Subcutaneous adipose tissue (tissue), 4 donors: ENCODE measurements around the gene HYAL1. TPM values are rescaled to one million over a fixed set of nuclear protein-coding genes. Genes with fewer than 3 reads are reported as not detected.

Source experiments
- total RNA-seq, 4 donors: library from RNA; depleted of rRNA; stranded (reverse); fragments of >200 nt; gene quantifications; one replicate each; pipeline ENCODE4 v1.1.0, GENCODE V29; 2016
- TF ChIP-seq, protein P1 (sequence below): fragments of 450-650 bp; IDR thresholded peaks from one replicate; pipeline ENCODE4 v1.5.1; 2016; ENCODE audit warnings: low read depth, mild to moderate bottlenecking, control low read depth, antibody characterized with exemption, moderate library complexity

Gene HYAL1
- total RNA-seq, 4 donors from 2014 or later = 3.1 to 13.8 (median 4.7) TPM

DNA sequence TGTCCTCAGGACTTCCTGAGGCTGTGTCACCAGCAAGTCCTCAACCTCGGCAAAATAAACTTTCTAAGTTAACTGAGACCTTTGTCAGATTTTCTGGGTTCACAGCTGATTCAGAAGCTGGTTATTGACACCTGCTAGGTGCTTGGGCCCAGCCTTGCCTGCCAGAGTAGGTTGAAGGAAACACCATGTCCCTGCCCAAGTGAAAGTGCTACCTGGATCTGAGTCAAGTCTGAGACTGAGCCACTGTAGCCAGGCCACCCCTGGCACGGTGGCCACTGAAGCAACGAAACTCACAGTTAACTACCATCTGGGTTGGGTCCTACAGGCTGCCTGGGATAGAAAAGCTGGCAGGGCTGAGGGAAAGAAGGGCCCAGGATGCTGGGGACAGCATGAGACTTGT lies 11.0 kb upstream of the HYAL1 start:
- TF ChIP-seq, protein P1, sequence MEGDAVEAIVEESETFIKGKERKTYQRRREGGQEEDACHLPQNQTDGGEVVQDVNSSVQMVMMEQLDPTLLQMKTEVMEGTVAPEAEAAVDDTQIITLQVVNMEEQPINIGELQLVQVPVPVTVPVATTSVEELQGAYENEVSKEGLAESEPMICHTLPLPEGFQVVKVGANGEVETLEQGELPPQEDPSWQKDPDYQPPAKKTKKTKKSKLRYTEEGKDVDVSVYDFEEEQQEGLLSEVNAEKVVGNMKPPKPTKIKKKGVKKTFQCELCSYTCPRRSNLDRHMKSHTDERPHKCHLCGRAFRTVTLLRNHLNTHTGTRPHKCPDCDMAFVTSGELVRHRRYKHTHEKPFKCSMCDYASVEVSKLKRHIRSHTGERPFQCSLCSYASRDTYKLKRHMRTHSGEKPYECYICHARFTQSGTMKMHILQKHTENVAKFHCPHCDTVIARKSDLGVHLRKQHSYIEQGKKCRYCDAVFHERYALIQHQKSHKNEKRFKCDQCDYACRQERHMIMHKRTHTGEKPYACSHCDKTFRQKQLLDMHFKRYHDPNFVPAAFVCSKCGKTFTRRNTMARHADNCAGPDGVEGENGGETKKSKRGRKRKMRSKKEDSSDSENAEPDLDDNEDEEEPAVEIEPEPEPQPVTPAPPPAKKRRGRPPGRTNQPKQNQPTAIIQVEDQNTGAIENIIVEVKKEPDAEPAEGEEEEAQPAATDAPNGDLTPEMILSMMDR = no peak

DNA sequence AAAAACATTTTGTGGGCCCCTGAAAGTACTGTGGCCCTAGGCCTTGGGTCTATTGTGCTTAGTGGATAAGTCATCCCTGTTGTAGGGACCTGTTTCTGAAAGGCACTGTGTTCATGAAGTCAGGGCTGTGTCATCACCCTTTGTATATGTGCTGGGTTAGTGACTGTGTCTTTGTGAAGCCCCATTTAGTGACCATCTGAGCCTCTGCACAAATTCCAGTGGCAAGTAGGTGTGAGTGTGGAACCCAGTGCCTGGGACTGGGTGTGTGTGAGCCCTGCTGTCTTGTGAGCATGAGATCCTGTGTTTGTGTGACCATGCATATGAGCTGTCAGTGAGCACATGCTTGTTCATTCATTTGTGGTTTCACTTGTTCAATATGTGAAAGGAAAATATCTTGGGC lies 1.2 kb upstream of the HYAL1 start:
- TF ChIP-seq, protein P1 = no peak

DNA sequence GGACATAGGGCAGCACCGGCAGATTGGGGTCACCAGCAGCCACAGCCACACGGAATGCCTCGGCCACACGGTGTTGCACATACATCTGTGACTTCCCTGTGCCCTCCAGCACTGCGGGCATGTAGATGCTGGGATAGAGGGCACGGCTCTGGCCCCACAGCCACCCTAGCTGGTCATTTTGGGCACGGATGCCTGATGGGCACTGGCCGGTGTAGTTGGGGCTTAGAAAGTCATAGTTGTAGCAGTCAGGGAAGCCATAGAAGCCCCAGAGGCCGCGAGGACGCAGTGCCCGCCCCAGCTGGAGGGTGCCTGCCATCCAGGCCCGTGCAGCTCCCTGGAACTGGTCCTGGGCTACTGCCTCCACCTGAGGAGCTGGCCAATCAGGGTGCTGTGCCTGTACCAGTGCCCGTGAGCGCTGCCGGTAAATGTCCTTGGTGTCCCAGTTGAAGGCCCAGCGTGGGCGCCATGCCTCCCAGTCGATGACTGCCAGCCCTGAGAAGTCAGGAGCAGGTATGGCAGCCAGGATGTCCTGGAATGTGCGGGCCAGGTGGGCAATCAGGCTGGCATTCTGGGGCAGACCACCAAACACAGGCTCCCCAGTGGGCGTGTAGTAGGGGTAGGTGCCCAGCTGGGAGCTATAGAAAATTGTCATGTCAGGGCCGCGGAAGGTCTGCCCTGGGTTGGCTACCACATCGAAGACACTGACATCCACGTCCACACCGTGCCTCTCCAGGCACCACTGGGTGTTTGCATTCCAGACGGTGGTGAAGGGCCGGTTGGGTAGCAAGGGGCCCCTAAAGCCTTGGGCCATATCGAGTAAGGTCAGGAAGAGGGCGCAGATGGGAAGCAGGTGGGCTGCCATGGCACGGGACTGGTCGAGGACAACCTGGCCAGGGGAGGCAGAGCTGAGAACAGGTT lies 1.0 kb downstream of the HYAL1 start:
- TF ChIP-seq, protein P1 = no peak

DNA sequence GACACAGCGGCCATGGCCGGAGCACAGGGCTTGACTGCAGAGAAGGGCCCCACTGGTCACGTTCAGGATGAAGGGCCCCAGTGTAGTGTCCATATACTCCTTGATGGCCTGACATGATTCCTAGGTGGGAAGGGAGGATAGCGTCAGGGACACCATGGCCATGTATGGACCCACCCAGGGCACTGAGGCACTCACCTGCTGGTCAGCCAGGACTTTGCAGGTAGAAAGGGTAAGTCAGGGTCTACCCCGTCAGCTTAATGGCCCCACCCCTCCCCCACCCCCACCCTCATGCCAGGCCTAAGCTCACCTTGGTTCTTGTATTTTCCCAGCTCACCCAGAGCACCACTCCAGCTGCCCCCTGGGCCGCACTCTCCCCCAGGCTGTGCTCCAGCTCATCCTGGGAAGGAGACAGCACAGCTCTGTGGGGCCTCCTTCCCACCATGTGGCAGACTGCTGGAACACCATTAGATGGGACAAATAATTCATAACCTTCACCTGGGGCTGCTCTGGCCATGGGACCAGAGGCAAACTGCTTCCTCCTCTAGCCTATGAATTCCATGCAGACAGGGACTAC lies 2.6 kb downstream of the HYAL1 start:
- TF ChIP-seq, protein P1 = no peak

DNA sequence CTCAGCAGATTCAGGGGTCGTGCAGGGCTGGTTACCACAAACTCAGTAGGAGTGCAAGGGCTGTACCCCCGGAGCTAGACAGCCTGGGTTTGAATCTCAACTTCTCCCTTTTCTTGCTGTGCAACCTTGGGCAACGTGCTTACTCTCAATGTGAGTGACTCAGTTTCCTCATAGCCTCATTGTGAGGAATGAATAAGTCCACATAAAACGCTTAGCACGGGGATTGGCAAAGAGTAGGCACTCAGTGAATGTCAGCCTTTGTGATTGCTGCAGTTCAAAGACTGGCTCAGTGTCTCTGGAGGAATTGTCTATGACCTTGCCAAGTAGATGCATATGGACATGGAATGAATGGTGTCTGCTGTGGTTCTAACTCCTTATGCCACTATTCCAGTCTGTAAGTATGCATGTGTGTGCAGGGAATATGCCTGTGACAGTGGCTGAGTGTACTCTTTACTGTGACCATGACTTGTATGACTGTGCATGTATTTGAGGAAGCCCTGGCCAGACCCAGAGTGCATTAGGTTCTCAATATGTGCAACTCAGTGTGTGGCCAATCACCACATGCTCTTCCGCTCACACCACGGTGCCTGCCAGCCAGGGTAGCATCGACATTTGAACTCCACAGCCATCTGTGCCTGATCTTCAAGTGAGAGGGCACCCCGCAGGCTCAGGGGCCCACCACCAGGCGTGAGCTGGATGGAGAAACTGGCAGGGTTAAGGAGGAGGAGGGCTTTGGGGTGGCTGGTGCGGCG lies 3.3 kb downstream of the HYAL1 start:
- TF ChIP-seq, protein P1 = no peak

DNA sequence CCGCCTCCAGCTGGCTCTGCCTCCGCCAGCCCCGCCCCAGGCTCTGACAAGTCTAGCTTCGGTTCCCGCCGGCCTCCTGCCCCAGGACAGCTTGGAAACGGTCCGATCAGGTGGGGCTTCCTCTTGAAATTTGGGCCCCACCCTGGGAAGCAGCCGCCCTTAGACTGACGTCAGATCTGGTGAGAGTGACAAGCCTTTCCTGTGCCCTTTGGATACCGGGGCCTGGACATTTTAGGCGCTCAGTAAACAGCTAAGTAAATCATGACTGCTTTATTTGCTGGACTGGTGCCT lies 3.8 kb downstream of the HYAL1 start:
- TF ChIP-seq, protein P1 = no peak

DNA sequence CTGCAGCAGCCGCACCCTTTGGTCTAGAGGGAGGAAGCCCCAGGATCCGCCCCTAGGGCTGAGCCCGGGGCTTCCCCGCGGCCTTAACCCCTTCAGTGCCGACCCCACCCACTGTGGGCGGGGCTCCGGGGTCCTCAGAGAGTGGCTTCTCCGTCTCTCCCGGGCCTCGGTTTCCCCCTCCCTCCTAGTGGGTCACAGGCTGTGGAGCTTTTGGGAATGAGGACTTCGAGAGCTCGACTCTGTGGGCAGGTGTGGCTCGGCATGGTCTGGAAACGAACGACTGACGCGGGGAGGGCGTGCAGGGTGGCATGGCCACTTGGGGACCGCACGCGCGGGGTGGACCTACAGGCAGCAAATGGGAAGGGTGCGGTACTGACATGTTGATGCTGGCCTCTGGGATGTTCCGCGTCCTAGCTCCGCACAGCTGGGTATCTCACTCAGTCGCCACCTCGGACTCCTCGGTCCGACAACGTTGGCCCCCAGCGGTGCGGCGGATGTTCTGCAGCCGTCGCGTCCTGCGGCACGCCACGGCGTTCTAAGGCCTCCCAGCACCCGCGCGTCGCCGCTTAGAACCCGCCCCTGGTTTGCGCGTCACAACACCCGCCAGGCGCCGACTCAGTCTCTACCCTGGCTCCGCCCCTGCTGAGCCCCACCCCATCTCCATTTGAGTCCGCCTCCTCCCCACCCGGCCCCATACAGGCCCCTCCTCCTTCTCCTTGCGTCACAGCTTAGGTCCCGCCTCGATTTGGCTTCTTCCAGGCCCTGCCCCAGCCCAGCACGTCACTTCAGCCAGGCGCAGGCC lies 4.3 kb downstream of the HYAL1 start, which contains the start of the genes HYAL3 and NAA80:
TSS of gene HYAL3 (minus strand) at position 570 of the 802 bp plus-strand sequence. CDS start 3,803 bp downstream, outside the sequence.
TSS of gene NAA80 (minus strand) at position 570 of the 802 bp plus-strand sequence. CDS start 1,942 bp downstream, outside the sequence.
- TF ChIP-seq, protein P1 = no peak
